Activated T-helper 1 cell treated with anti-CD3 and anti-CD28 coated beads, Interleukin-12 subunit alpha, Interleukin-12 subunit beta, Interleukin-2, Interleukin-4 antibody, amounts not matched to agents 30 ng/mL and 10 ng/mL and 1 ng/mL, durations not matched to agents 14 hours and 24 hours and 36 hours (primary cell): Measurements from ENCODE around the gene DEDD2. TPM values are rescaled to one million over a fixed set of nuclear protein-coding genes. Genes with fewer than 3 reads are reported as not detected.
A peak's percentile ranks its signal among the peaks of the same experiment; 100 is the strongest.

Experiments
- DNase-seq: peaks from one replicate; pipeline ENCODE4 v3.0.0; 2021; ENCODE audit warnings: low spot score
- H3K27ac Mint-ChIP-seq: one replicate; pipeline ENCODE4 v1.8.0; 2021; ENCODE audit warnings: mild to moderate bottlenecking, mixed read lengths
- H3K27me3 Mint-ChIP-seq: one replicate; pipeline ENCODE4 v1.8.0; 2022; ENCODE audit warnings: mild to moderate bottlenecking, moderate library complexity, mixed read lengths; ENCODE audit not compliant: insufficient read depth
- H3K36me3 Mint-ChIP-seq: one replicate; pipeline ENCODE4 v1.8.0; 2021; ENCODE audit warnings: low read depth, mixed read lengths
- H3K4me1 Mint-ChIP-seq: one replicate; pipeline ENCODE4 v1.8.0; 2021; ENCODE audit warnings: low read depth, mixed read lengths
- H3K4me3 Mint-ChIP-seq: one replicate; pipeline ENCODE4 v1.8.0; 2021; ENCODE audit warnings: mild to moderate bottlenecking, moderate library complexity, mixed read lengths
- H3K9me3 Mint-ChIP-seq: one replicate; pipeline ENCODE4 v1.8.0; 2021; ENCODE audit warnings: mixed read lengths
- intact Hi-C: fragments of 100-400 bp; cut with micrococcal nuclease; formaldehyde crosslinking; loops from one replicate; pipeline ENCODE4 v1.15.1; 2024
- total RNA-seq: library from RNA; stranded (reverse); gene quantifications from 2 replicates; pipeline ENCODE4 v1.2.3, GENCODE V29; 2022

Gene DEDD2
- total RNA-seq, 1 donor from 2014 or later: 37.9 TPM

- no peak for DNase-seq
- intact Hi-C loops: loop anchor here (2.0 to 10.0 kb wide), 2 partner anchors 68 to 980 kb away; partner anchors contain the start of gene HNRNPUL1
- no peaks in the 10 kb centered on the region for H3K27me3 Mint-ChIP-seq
- H3K9me3 Mint-ChIP-seq: no peaks in the 10 kb centered on the region
- H3K27ac Mint-ChIP-seq: peak overlapping the region; percentile 91
- peaks cover 43% of the 10 kb centered on the region for H3K4me1 Mint-ChIP-seq
- H3K4me3 Mint-ChIP-seq: peak overlapping the region; percentile 92
- H3K36me3 Mint-ChIP-seq: peaks cover 3% of the 10 kb centered on the region
These were observed 27.8 kb upstream of the DEDD2 start for GRCh38 chr19:42245231-42245630.

- H3K9me3 Mint-ChIP-seq: no peaks in the 10 kb centered on the region
- H3K27ac Mint-ChIP-seq: peak overlapping the region; percentile 91
- H3K36me3 Mint-ChIP-seq: peaks cover 6% of the 10 kb centered on the region
- peak; percentile 89 for DNase-seq
- intact Hi-C loops: loop anchor here (1.0 to 10.0 kb wide), 8 partner anchors 10 to 980 kb away; partner anchors contain the start of genes ARHGEF1 and HNRNPUL1
- peaks cover 50% of the 10 kb centered on the region for H3K4me1 Mint-ChIP-seq
- peak overlapping the region; percentile 92 for H3K4me3 Mint-ChIP-seq
- H3K27me3 Mint-ChIP-seq: no peaks in the 10 kb centered on the region
These were observed 27.1 kb upstream of the DEDD2 start for GRCh38 chr19:42244347-42245220.

DNA sequence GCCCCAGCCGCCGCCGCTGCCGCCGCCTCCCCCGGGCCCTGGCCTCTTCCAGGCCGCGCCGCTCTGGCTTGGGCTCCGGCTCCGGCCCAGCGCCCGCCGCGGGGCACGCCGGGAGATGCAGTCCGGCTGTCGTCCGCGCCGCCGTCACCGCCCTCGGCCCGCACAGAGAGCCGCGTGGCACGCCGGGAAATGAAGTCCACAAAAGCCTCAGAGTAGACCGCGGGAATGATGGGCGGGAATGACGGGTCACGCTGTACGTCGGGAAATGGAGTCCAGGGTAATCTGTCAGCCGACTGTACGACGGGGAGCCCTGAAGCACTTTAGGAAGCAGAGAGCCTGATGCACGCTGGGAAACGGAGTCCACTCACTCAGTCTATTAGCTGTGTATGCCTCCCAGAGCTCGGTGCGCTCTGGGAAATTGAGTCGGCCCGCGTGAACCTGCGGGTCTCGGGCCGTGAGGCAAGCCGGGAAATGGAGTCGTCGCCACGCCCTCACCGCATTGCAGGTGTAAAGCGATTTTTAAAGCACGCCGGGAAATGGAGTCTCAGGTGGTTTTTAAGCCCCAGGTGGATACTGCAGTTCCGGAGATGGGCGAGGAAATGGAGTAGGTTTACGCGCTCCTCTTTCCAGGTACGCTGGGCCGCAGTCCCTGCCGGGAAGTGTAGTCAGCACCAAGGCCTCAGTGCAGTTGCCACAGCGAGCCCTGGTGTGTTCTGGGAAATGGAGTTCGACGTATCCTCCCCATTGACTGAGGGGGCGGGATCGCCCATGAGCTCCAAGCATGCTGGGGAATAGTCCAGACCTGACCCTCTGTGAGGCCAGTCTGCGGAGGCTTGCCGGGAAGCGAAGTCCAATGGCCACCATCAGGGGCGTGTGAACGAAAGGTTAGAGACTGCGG lies 25.3 kb upstream of the DEDD2 start, which contains the start of gene GSK3A:
Gene GSK3A, minus strand, starts transcription at position 91 of the 898 bp plus-strand sequence. CDS start 137 bp downstream, outside the sequence.
- intact Hi-C loops: loop anchor here (1.0 to 10.0 kb wide), 10 partner anchors 22 to 978 kb away; partner anchors contain the start of genes ARHGEF1, HNRNPUL1, MEGF8 and PAFAH1B3
- Mint-ChIP-seq H3K9me3 (no peaks in the 10 kb centered on the region), H3K27ac (peak within 1 kb of the TSS; percentile 89), H3K4me1 (peaks cover 56% of the 10 kb centered on the region), H3K4me3 (peak within 1 kb of the TSS; percentile 92), H3K36me3 (peaks cover 13% of the 10 kb centered on the region), H3K27me3 (no peaks in the 10 kb centered on the region)
- peak; percentile 95 for DNase-seq

GRCh38 chr19:42242069-42242511 lies 24.6 kb upstream of the DEDD2 start:
- H3K27ac Mint-ChIP-seq: peak overlapping the region; percentile 86
- no peaks in the 10 kb centered on the region for H3K27me3 Mint-ChIP-seq
- H3K4me3 Mint-ChIP-seq: peak overlapping the region; percentile 90
- no peak for DNase-seq
- peaks cover 13% of the 10 kb centered on the region for H3K36me3 Mint-ChIP-seq
- intact Hi-C loops: loop anchor here (1.0 to 10.0 kb wide), 8 partner anchors 22 to 977 kb away; partner anchors contain the start of genes ARHGEF1, HNRNPUL1, PAFAH1B3 and PRR19
- no peaks in the 10 kb centered on the region for H3K9me3 Mint-ChIP-seq
- peaks cover 56% of the 10 kb centered on the region for H3K4me1 Mint-ChIP-seq

DNA sequence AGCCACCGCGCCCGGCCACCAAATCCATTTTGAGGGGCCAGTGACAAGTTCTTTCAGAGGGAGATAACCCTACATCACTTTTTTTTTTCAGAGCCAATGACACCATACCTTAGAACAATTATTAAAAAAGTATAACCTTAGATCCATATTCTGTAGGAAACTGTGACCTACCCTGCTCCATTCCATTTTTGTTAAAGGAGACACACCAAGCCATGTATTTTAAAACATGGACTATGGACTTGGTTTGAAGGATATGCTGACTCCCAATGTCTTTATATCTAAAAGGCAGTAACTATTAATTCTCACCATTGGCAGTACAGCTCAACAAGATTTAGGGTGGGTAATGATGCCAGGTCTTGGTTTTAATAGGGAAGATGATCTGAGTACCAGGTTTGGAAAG lies 23.8 kb upstream of the DEDD2 start:
- Mint-ChIP-seq H3K36me3 (peaks cover 20% of the 10 kb centered on the region), H3K4me1 (peaks cover 48% of the 10 kb centered on the region), H3K27ac (peak overlapping the region; percentile 86), H3K9me3 (no peaks in the 10 kb centered on the region), H3K4me3 (peak overlapping the region; percentile 90), H3K27me3 (no peaks in the 10 kb centered on the region)
- no peak for DNase-seq
- intact Hi-C loops: loop anchor here (5.0 to 10.0 kb wide), 2 partner anchors 359 to 976 kb away; partner anchors contain the start of genes ARHGEF1 and HNRNPUL1

- Mint-ChIP-seq H3K4me1 (peaks cover 34% of the 10 kb centered on the region), H3K36me3 (peaks cover 28% of the 10 kb centered on the region)
- intact Hi-C loops: loop anchor here (5.0 to 10.0 kb wide), 2 partner anchors 357 to 975 kb away; partner anchors contain the start of genes ARHGEF1 and HNRNPUL1
These were observed 22.2 kb upstream of the DEDD2 start for GRCh38 chr19:42239544-42240220.

DNA sequence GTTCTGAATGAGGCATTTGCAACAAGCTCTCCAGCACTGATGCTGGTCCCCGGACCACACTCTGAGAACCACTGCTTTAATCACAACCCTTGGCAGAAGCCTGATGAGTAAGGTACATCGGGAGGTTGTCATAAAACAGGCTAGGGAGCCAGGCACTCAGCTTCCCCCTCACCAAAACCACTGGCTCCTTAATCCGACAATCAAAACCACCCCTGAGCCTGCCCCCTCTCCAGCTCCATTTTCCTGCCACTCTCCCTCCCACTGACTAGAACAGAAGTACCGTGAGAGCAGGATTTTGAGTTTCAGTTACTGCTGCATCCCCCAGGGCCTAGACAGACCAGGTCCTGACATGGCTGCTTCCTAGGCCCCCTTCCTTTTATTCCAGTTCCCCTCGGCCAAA lies 17.7 kb upstream of the DEDD2 start:
- Mint-ChIP-seq H3K4me1 (peaks cover 20% of the 10 kb centered on the region), H3K27me3 (no peaks in the 10 kb centered on the region), H3K9me3 (no peaks in the 10 kb centered on the region), H3K27ac (peak overlapping the region; percentile 44), H3K36me3 (peaks cover 46% of the 10 kb centered on the region), H3K4me3 (no peak overlapping the region)
- DNase-seq: no peak
- intact Hi-C loops: no loop called here

More at GRCh38 chr19:42239544-42240220, 22.2 kb upstream of the DEDD2 start:
- H3K27ac Mint-ChIP-seq: peak overlapping the region; percentile 1
- no peak for DNase-seq
- no peaks in the 10 kb centered on the region for H3K27me3 Mint-ChIP-seq
- no peaks in the 10 kb centered on the region for H3K9me3 Mint-ChIP-seq
- no peak overlapping the region for H3K4me3 Mint-ChIP-seq

DNA sequence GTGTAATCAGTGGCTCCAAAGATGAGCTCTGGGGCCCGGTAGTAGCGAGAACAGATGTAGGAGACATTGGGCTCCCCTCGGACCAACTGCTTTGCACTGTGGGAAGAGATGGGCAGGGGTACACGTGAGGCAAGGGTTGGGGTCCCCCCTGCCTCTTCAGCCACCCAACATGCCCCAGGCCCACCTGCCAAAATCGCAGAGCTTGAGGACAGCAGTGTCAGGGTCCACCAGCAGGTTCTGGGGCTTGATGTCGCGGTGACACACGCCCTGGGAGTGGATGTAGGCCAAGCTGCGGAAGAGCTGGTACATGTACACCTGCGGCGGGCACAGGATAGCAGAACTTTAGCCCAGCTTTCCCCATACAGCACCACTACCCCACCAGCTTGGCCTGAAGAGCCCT lies 16.9 kb upstream of the DEDD2 start:
- intact Hi-C loops: no loop called here
- no peak overlapping the region for H3K4me3 Mint-ChIP-seq
- peaks cover 44% of the 10 kb centered on the region for H3K36me3 Mint-ChIP-seq
- DNase-seq: no peak
- H3K9me3 Mint-ChIP-seq: no peaks in the 10 kb centered on the region
- H3K27ac Mint-ChIP-seq: no peak overlapping the region
- H3K27me3 Mint-ChIP-seq: no peaks in the 10 kb centered on the region
- H3K4me1 Mint-ChIP-seq: peaks cover 12% of the 10 kb centered on the region

DNA sequence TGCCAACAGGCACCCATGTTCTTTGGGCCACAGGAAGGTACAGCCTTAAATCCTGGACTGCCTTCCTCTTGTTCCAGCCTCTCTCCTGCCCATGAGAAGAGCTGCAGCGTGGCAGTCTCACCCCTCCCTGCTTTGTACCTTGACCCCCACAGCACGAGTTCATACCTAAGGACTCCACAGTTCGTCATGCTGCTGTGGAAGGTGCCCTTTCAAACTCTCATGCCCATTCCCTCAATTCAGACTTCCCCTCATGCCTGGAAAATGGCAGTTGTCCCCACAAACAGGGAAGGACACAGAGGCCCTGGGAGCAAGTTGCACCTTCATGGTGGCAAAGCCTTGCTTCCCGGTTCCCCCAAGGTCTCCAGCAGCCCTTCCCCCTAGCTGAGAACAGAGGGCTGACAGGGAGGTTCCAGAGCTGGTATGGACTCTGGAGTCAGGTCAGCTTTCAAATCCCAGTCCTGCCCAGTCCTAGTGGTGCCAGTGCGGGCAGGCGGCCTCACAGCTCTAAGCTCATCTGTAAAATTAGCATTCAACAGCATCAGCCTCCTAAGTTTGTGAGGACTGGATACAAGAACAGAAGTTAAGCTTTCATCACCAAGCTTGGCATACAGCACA lies 16.3 kb upstream of the DEDD2 start:
- peak overlapping the region; percentile 10 for H3K27ac Mint-ChIP-seq

GRCh38 chr19:42233106-42233505 lies 15.6 kb upstream of the DEDD2 start:
- Mint-ChIP-seq H3K27ac (peak overlapping the region; percentile 44), H3K4me3 (no peak overlapping the region)
- DNase-seq: no peak

More for the DNA sequence above, 16.3 kb upstream of the DEDD2 start:
- Mint-ChIP-seq H3K27me3 (no peaks in the 10 kb centered on the region), H3K9me3 (no peaks in the 10 kb centered on the region), H3K36me3 (peaks cover 42% of the 10 kb centered on the region), H3K4me1 (peaks cover 7% of the 10 kb centered on the region), H3K4me3 (no peak overlapping the region)
- intact Hi-C loops: no loop called here
- DNase-seq: no peak

DNA sequence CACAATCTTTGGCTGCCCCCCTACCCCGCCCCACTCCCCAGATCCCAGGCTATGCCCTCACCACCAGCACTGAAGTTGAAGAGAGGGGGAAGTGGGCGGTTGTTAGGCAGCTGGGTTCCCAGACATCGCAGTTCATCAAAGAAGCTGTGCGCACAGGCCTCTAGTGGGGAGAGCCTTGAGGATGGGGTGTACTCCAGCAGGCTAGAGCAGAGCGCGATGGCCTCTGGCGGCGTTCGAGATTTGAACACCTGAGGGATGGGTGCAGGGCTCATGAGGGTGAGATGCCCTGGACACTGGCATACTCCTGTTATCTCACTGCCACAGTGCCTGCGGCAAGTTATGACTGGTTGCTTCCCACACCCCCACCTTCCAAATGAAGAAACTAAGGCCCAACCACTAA lies 15.0 kb upstream of the DEDD2 start:
- H3K4me1 Mint-ChIP-seq: peaks cover 7% of the 10 kb centered on the region
- intact Hi-C loops: no loop called here
- no peak overlapping the region for H3K4me3 Mint-ChIP-seq
- H3K27ac Mint-ChIP-seq: no peak overlapping the region
- no peaks in the 10 kb centered on the region for H3K9me3 Mint-ChIP-seq
- no peak for DNase-seq
- no peaks in the 10 kb centered on the region for H3K27me3 Mint-ChIP-seq
- H3K36me3 Mint-ChIP-seq: peaks cover 49% of the 10 kb centered on the region

More at GRCh38 chr19:42233106-42233505, 15.6 kb upstream of the DEDD2 start:
- no peaks in the 10 kb centered on the region for H3K27me3 Mint-ChIP-seq
- H3K9me3 Mint-ChIP-seq: no peaks in the 10 kb centered on the region
- H3K4me1 Mint-ChIP-seq: peaks cover 7% of the 10 kb centered on the region
- peaks cover 45% of the 10 kb centered on the region for H3K36me3 Mint-ChIP-seq
- intact Hi-C loops: no loop called here
